HuH-7 (cell line): ENCODE measurements around the gene POLR2E.
"Not testable (repeated sequence)": the region's sequence is repeated elsewhere in the genome, so short reads cannot be mapped to it uniquely, and the experiment has no call there.

Source experiments
- DNase-seq: peaks from one replicate; pipeline ENCODE4 v3.0.0; 2011; ENCODE audit warnings: low spot score

Gene POLR2E

DNA sequence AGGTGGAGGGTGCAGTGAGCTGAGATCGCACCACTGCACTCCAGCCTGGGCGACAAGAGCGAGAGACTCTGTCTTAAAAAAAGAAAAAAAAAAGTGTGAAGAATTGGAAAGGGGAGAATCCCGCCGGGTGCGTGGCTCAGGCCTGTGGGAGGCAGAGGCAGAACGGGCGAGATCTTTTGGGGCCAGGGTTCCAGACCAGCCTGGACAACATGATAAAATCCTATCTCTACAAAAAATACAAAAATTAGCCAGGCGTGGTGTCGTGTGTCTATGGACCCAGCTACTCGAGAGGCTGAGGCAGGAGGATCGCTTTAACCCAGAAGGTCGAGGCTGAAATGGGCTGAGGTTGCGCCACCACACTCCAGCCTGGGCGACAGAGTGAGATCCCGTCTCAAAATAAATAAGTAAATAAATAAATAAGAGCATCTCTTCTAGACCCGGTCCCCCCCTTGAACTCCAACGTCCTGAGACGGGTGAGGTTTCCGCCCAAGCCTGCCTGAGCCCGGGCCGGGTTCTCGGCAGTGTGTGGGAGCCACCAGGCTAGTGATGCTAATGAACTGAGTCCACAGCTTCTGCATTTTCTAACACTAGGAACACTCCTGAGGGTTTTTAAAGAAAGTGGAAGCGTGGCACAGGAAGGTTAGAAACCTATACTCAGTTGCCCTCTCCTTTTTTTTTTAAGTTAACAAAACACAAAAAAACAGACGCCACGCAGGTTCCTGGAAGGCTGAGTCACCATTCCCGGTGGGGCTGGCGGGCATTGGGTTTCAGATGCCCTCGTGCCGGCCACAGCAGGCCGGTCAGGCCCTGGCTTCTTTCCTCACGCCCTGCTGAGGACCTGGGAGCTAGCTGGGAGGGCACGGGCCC is 30.7 kb upstream of the POLR2E start:
- DNase-seq: no peak

DNA sequence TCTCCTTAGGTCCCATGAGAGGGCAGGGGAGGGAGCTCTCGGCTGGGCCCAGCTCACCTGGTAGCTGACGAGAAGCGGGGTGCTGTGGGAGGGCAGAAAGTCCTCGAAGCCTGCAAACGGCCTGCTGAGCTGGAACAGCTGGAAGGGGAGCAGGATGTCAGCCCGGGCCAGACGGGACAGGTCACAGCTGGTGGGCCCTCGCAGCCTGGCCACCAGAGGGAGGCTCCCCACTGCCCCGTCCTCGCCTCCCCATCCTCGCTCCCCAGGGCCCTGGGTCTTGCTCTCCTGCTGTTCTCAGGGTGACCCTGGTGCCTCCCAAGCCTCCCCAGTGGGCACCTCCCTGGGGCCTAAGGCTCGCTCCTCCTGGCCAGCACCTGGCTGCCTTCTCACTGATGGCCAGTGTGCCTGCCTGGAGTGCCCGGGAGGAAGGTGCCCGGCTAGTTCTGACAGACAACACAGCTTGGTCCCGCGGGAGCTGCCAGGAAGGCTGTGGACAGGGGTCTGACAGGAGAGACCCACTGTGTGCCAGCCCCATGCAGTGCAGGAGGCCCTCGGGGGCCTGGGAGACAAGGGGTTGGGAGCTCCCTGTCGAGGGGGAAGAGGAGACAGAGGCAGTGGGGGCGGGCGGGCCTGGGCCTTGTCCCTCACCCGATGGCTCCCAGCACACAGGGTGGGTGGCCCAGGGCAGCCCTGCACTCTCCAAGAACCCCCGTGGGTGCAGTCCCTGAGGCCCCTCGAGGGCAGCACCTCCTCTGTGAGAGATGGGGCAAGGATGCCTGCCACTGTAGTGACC is 28.9 kb upstream of the POLR2E start:
- DNase-seq: no peak

DNA sequence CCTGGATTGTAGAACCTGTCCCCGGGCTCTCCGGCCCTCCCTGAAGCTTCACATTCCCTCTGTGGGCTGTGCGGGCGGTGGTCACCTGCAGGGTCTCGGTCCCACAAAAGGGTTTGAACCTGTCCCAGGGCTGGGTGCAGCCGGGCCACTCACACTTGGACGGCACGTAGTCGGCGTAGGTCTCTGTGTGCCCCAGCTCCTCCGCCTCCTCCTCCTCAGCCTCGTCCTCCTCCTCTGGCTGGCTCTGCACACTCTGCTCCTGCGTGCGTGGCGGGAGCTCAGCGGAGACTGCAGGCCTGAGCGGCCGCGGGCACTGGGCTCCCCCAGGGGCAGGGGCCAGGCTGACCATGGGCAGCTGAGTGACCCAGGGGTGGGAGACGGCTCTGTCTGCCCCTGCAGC is 28.2 kb upstream of the POLR2E start:
- no peak for DNase-seq

DNA sequence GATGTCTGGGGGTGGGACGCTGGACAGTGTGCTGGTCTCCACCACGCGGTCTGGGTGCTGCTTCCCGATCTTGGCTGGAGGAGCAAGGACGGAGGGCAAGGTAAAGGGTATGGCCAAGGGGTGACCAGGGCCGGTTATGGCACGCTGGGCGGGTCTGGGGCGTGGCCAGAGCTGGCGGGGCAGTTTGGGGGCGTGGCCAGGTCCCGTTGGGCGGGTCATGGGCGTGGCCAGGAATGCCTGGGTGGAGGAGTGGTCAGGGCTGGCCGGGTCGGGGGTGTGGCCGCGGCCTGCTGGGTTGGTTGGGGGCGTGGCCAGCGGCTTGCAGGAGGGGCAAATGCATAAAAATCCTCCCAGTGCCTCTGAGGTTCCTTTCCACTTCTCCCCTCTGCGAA is 27.8 kb upstream of the POLR2E start:
- peak; percentile 71 for DNase-seq

DNA sequence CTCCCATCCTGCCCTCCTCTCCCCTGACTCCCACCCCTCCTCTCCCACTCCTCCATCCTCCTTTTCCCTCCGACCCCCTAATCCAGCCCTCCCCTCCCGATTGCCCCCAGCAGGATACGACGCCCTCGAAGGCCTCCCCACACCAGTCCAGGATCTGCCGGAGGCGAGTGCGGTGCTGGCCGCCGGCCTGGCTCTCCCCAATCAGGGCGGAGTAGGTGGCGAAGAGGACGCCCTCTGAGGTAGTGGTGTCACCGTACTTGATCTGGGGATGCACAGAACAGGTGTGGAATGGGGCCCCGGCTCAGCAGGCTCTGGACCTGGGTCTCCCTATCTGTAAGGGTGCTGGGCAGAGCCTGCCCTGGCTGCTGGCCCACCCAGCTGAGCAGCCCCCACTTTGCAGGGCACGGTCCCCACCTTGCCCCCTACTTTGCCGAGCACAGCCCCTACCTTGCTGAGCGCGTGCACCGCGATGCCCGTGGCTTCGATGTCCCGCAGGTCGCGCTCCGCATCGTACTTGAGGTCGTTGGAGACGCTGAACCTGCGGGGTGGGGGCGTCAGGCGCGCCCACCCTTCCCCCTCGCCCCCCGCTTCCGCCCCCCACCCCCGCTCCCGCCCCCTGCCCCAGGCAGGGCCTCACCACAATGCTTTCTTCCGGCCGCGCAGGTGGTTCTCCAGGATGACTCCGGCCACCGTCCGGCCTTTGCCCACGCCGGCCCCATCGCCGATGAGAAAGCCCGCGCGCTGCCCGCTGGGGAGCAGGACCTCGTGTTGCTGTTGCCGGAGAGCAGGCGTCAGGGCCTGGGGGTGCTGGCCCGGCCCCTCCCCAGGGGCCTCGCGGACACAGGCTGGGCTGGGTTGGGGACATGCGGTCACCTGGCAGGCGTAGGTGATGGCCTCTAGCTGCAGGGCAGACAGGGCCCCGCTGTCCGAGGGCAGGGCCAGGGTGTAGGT is 27.1 kb upstream of the POLR2E start:
- DNase-seq: no peak

DNA sequence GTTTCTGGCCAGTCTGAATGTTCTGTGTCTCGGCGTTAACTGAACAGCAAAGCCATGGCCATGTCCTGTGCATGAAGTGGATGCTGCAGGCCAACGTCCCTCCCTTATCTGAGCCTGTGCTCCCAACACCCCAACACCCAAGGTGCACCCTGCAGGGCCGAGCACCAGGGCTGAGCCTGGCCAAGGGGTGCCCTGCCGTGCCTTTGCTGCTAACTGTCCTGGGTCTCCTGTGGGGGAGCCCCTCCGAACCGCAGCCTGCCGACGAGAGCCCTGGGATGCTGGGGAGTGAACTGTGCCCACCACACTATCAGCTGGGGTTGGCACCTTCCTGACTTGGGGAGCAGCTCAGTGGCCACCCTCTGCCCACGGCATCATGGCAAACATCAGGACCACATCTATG is 26.2 kb upstream of the POLR2E start:
- DNase-seq: no peak

DNA sequence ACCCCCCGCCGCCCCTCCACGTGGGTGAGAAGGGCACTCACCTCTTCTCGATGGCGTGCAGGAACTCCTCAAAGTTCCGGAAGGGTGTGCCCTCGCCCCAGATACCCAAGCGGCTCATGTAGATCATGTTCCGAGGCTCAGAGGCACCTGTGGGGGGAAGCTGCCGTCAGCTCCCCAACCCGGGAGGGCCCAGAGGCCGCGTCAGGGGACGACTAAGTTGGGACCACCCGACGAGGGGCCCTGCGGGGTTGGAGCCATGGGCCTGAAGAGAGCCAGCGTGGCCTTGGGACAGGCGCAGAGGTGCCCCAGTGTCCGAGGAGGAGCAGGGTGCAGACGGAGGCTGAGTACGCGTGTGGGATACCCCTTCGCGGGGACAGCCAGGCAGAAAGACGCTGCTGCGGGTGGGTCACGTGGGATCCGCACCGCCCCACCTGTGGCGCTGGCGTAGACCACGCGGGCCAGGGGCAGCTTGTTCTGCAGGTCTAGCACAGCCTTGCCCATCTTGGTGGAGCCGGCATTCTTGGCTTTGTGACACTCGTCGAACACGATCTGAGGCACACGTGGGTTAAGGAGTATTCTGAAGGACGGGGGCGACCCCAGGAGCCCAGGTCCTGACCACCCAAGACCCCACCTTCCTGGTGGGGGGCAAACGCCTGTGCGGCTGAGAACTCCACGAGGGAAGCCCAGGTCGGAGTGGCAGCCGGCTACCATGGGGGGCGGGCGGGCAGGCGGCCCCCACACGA is 24.5 kb upstream of the POLR2E start:
- DNase-seq: no peak

DNA sequence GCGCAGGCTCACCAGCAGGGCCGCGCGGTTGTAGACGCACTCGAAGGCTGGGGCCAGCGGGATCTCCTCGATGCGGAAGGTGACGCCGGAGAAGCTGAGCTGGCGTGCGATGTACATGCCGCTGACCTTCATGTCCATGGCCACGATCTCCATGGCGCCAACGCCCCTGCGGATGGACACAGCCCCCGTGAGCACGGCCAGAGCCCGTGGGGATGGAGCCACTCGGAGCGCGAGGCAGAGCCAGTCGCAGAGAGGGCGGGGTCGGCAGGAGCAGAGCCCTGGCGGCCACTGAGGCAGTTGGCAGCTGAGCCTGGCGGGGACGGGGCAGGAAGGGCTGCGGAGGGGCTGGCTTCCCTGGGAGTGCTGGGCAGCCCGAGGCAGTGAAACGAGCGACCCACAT is 23.8 kb upstream of the POLR2E start:
- DNase-seq: no peak

DNA sequence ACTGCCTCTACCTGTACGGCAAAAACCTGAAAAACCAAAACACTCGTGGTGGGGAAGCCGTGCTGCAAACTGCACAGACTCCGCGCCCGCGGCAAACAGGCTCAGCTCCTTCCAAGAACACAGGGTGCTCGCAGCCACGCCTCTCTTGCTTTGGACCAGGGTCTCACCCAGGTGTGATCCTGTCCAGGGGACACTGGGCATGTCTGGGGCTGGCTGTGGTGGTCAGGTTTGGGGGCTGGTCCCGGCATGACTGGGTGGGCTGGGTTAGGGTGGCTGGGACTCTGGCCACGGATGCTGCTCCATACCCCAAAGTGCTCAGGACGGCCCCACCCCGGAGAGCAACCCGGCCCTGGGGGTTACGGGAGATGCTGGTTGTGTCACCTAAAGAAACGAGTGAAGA is 22.5 kb upstream of the POLR2E start:
- no peak for DNase-seq

DNA sequence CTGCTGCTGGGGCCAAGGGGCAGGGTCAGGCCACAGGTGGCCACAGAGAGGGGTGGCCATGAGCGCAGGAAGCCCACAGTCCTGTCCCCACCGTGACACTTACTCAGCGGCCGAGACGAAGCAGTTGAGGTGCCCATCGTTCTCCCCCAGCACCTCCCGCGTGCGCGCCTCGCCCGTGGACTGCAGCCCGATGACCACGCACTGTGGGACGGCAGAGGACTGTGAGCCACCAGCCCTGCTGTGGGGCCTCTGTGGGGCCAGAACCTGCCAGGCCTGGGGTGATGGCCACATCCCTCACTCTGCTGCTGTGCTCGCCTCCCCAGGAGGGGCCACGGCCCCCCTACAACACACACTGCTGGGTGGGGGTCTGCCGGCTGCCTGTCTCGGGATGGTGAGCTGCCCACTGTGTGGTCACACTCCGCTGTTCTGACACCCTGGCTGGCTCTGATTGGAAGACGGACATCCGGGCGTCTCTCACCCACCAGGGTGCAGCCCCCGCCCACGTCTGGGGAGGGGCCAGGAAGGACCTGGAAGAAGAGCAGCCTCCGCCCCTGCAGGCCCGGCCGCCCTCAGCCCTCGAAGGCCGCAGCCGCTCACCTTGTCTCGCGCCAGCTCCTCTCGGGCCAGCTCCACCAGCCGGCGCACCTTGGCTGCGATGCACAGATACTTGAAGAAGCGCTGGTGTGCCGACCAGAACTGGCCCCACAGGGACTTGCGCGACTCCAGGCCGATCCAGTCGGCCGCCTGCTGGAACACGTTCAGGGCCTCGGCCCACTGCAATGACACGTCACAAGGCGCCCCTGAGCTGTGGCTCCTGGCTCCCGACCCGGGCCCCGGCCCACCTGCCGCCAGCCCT is 21.8 kb upstream of the POLR2E start:
- no peak for DNase-seq

DNA sequence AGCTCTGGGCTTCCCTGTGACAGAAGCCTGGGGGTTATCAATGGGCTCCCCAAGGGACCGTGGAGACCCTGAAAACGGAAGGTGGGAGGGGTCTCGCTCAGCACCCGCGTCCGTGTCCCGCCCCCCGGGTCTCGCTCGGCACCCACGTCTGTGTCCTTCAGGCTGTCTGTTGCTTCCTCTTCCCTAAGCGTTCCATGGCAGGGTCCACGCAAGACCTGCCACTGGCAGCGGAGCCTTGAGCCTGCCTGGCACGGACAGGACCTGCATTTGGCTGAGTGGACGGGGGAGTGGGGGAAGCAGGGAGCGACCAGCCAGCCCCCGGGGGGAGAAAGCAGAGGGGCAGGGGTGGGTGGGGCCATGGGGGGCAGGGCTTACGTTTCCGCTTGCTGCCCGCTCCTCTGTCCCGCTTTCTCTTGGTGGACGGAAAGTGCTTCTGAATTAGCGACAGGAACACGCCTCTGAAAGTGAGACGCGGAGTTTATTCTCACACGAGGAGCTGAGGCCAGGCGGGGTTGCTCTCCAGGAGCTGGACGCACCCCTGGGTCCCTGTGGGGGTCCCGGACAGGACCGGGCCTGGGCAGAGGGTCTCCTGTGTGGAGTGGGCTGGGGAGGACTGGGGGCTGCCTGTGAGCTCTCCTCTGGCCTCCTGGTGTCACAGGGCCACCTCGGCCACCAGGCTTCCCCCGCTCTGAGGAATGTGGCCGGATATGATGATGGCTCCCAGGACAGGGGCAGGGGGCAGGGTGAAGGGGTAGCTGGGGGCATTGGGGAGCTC is 20.7 kb upstream of the POLR2E start:
- no peak for DNase-seq

DNA sequence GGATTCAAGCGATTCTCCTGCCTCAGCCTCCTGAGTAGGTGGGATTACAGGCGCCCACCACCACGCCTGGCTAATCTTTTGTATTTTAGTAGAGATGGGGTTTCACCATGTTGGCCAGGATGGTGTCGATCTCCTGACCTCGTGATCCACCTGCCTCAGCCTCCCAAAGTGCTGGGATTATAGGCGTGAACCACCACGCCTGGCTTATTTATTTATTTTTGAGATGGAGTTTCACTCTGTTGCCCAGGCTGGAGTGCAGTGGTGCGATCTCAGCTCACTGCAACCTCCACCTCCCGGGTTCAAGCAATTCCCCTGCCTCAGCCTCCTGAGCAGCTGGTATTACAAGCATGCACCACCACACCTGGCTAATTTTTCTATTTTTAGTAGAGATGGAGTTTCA is 19.6 kb upstream of the POLR2E start:
- not testable (repeated sequence) for DNase-seq

DNA sequence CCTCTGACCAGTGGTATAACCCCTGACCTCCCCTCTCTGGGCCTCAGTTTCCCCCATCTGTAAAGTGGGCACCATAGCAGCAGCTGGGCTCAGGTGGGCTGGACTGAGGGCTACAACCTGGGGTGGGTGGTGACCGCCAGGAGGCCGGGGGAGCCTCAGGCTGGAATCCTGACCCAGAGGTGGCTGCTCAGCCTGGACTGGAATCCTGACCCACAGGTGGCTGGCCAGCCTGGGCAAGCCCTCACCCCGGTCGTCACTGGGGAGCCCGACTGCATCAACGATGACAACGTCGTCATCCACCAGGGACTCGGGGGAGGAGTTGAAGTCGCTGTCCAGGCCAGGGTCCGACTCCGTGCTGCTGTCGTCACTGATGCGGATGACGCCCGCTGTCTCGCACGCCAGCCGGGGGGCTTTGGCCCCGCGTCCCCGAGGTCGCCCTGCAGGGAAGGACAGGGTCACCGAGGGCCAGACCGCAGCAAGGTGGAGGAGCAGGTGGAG is 18.9 kb upstream of the POLR2E start:
- no peak for DNase-seq

DNA sequence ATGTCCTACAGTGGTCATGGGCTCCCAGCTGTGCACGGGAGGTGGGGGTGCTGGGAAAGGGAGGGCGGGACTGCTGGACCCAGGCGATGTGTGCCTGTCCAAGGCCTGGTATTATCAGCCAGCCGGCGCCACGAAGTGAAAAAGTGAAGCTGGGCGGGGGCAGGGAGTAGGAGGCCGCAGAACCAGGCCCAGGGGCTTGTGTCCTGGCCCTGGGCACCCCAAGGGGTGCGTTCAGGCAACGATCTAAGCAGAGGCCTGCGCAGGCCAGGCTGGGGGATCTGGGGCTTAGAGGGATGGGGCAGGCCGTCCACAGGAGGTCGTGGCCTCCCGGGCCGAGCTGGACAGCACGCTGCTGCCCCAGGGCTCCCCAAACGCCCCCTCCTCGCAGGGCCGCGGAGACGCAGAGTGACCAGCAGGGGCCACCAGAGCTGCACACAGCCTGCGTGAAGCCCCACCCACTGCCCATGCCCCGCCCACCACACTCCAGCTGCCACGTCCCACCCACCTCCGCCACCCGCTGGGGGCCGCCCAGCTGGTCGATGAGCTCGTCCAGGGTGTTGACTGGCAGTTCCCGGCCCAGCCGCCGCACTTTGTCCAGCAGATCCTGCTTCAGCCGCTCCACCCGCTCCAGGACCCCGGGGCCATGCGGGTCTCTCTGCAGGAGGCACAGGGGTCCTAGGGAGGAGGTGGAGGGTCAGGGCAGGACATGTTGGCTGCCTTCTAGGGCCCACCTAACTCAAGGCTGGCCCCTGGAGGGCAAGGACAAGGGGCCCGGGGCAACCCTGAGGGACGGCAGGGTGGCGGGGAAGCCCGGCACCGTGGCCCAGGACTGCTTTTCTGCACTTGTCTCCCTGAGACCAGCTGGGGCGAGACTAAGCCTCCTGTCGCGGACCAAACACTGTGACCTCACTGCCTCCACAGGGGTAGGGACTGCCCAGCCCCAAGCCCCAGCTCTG is 18.1 kb upstream of the POLR2E start:
- peak; percentile 98 for DNase-seq

DNA sequence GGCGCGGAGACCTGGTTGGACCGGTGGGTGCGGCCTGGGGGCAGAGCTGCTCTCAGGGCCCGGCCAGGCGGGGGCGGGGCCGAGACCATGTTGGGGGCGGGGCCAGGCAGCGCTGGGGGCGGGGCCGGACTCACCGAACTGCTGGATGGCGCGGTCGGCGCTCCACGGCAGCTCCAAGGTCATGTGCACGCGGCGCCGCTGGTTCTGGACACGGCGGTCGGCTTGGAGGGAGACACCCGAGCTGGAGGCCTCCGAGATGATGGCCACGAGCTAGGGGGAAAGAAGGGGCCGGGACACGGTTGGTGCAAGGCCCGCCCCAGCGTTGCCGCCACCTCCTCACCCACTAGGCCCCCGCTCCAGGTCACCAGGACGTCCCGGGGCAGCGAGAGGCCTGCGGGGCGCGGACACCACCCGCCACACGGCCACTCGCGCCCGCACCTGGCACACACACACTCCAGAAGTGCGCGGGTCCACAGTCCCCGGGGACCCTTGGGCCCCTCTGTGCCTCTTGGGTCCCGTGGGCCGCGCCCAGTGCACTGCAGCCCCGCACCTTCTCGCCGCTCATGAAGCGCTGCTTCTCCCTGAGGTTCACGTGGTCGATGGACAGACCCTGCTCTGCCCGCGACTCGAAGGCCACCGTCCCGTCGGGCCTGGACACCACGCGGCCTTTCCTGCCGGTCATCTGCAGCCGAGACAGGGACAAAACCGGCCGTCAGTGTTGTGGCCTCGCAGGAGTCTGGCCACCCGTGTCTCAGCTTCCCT is 17.3 kb upstream of the POLR2E start:
- no peak for DNase-seq

DNA sequence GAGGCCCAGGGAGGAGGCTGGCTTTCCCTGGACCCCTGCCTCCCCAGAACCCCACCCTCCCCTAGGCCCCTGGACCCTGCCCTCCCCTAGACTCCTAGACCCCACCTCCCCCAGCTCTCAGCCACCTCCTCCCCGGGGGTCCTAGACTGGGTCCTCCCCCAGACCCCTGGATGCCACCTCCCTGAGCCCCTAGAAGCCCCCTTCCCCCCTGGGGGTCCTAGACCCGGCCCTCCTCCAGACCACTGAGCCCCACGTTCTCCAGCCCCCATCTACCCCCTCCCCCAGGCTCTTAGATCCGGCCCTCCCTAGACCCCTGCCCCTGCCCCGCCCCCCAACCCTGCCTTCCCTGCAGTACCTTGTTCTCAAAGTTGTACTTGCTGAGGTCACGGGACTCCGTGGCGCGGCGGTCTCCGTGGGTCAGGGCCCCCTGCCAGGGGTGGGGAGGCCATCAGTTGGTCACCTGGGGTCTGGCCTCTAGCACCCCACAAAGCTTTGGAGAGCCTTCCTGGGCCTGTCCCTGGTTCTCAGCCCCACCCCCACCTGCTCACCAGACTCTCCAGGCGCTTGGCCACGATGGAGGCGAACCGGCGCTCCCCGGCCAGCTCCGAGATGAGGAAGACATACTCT is 16.6 kb upstream of the POLR2E start:
- no peak for DNase-seq
